22Rv1 (cell line): ENCODE measurements around the gene FRS2.

Source experiments
- CTCF ChIP-seq: fragments of 450-650 bp; IDR thresholded peaks from 2 replicates; pipeline ENCODE4 v1.5.1; 2017; ENCODE audit warnings: mild to moderate bottlenecking
- ZFX ChIP-seq: fragments of 450-650 bp; IDR thresholded peaks from 2 replicates; pipeline ENCODE4 v1.6.1; 2017; ENCODE audit warnings: antibody characterized with exemption, borderline replicate concordance

DNA sequence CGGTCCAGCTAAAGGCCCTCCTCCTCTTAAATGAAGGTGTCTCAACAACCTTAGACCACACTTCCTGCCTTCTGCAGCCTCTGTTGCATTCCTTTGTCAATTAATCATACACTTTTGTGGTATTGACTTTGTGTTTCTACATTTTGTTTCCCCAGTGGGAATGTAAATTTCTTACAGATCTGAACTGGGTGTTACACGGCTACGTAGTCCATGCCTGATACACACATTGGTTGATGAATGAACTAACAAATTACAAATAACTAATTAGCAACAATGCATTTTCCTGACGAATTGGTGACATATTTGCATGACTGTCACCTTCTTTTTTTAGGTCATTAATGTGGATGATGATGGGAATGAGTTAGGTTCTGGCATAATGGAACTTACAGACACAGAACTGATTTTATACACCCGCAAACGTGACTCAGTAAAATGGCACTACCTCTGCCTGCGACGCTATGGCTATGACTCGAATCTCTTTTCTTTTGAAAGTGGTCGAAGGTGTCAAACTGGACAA, 99.9 kb downstream of the FRS2 start:
- TF ChIP-seq CTCF (no peak), ZFX (no peak)
